ENCODE data around the gene HCAR2. TPM values are rescaled to one million over a fixed set of nuclear protein-coding genes. Genes with fewer than 3 reads are reported as not detected.
A peak's percentile ranks its signal among the peaks of the same experiment; 100 is the strongest.

HCAR2 gene
- total and polyA plus RNA-seq, 7 experiments from 2014 or later, result 0.22 to 11.9 (median 1.5) TPM; not detected in 4

DNA sequence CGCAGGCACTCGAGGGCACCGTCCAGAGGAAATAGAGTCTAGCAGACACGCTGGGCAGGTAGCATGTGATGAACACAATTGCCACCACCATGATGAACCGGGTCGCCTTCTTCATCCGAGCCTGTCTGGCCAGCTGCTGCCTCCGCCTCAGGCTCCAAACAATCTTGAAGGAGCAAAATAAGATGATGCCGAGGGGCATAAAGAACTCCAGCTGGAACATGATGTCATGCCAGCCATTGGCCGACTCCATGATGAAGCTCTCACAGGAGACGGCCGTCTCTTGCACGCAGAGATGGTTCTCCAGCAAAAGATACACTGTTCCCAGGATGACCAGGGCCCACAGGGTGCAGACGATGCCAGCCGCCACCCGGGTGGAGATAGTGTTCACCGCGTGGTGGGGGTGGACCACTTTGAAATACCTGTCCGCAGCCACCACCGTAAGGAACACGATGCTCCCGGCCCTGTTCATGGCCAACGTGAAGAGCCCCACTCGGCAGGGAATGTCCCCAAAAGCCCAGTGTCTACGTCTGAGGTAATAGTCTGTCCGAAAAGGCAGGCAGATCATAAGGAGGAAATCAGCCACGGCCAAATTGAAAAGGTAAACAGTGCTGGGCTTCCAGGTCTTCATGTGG, 26.5 kb upstream of the HCAR2 start:
- no peaks in the 10 kb centered on the region for H3K36me3 ChIP-seq (ENCODE audit: control insufficient read depth in 2 of 3, insufficient read depth in 3 of 3, low read length in 3 of 3)
- H3K4me3 ChIP-seq (ENCODE audit: low read length), result peak overlapping the region; percentile 31
- H3K4me1 ChIP-seq (ENCODE audit: control insufficient read depth in 2 of 2, insufficient read depth in 2 of 2, low read length in 2 of 2), result peaks cover 0 to 25% of the 10 kb centered on the region in 2 donors
- Mint-ChIP-seq H3K9me3 (peaks cover 0 to 5% (median 0%) of the 10 kb centered on the region in 11 donors), H3K4me1 (peaks cover 22 to 87% (median 55%) of the 10 kb centered on the region in 7 donors), H3K27ac (peak overlapping the region in 8 of 9 donors; percentile 18 to 91 (median 60)), H3K4me3 (peak overlapping the region in 9 of 10 donors; percentile 30 to 78 (median 63)), H3K27me3 (peaks cover 0 to 4% (median 0%) of the 10 kb centered on the region in 5 donors), H3K36me3 (peaks cover 0 to 4% (median 0%) of the 10 kb centered on the region in 5 donors)
- intact Hi-C loops (cut with micrococcal nuclease), result loop anchor here in 1 of 2 donors (1.0 to 5.0 kb wide), 2 partner anchors 23 to 82 kb away; partner anchors contain the start of gene DENR
- DNase-seq (no peak), ATAC-seq (no peak)
- no peaks in the 10 kb centered on the region for H3K9me3 ChIP-seq (ENCODE audit: control insufficient read depth in 2 of 3, low read length in 3 of 3)
- ChIA-PET POLR2A (interaction anchor here (1.0 kb wide), 1 partner anchor 503 kb away, joined by 3 read pairs; the partner anchor contains the start of genes MPHOSPH9 and MTRFR), CTCF (no interaction called here)
- H3K27me3 ChIP-seq (ENCODE audit: control insufficient read depth in 2 of 2, insufficient read depth in 2 of 2, low read length in 2 of 2), result no peaks in the 10 kb centered on the region
- H3K27ac ChIP-seq (ENCODE audit: low read depth, low read length), result no peak overlapping the region

DNA sequence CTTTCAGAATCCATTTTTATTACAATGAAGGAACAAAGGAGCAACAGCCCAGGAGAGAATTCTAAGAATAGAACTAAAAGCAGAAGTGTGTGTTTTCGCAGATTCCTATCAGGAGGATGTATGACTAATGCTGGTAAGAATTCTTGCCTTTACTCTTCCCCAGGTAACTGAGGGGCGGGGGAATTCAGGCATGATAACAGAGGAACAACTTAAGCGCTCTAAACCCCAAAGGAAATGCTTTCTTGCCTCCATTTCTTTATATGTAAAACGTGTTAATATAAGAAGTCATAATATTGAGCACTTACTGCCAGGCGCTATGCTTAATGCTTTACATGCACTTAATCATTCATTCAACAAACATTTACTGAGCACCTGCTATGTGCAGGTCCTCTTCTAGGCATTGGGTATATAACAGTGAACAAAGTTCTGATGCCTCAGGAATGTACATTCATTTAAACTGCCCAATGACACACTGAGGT, 23.0 kb upstream of the HCAR2 start:
- Histone ChIP-seq H3K4me1 (ENCODE audit: control insufficient read depth in 2 of 2, insufficient read depth in 2 of 2, low read length in 2 of 2) (peaks cover 0 to 14% of the 10 kb centered on the region in 2 donors), H3K4me3 (ENCODE audit: low read length) (no peak overlapping the region), H3K36me3 (ENCODE audit: control insufficient read depth in 2 of 3, insufficient read depth in 3 of 3, low read length in 3 of 3) (no peaks in the 10 kb centered on the region), H3K27ac (ENCODE audit: low read depth, low read length) (no peak overlapping the region), H3K9me3 (ENCODE audit: control insufficient read depth in 2 of 3, low read length in 3 of 3) (no peaks in the 10 kb centered on the region), H3K27me3 (ENCODE audit: control insufficient read depth in 2 of 2, insufficient read depth in 2 of 2, low read length in 2 of 2) (no peaks in the 10 kb centered on the region)
- POLR2A ChIA-PET, result interaction anchor here (0.5 kb wide), 1 partner anchor 13 kb away, joined by 3 read pairs; no protein-coding TSS in a partner anchor
- peaks cover 0 to 3% (median 0%) of the 10 kb centered on the region in 5 donors for H3K36me3 Mint-ChIP-seq
- H3K9me3 Mint-ChIP-seq, result no peaks in the 10 kb centered on the region
- H3K27me3 Mint-ChIP-seq, result no peaks in the 10 kb centered on the region
- H3K4me1 Mint-ChIP-seq, result peaks cover 0 to 70% (median 27%) of the 10 kb centered on the region in 7 donors
- H3K4me3 Mint-ChIP-seq, result peak overlapping the region in 1 of 10 donors; percentile 57
- intact Hi-C loops (cut with micrococcal nuclease), result no loop called here
- peak; percentile 69 for ATAC-seq
- CTCF ChIA-PET, result interaction anchor here (0.6 kb wide), 1 partner anchor 381 kb away, joined by 3 read pairs; no protein-coding TSS in a partner anchor
- H3K27ac Mint-ChIP-seq, result peak overlapping the region in 4 of 9 donors; percentile 17 to 62 (median 38)
- DNase-seq, result peak in 1 of 9 donors; percentile 47

GRCh38 chr12:122725452-122726079, 22.4 kb upstream of the HCAR2 start:
- DNase-seq (no peak), ATAC-seq (no peak)
- H3K9me3 Mint-ChIP-seq, result no peaks in the 10 kb centered on the region
- POLR2A ChIA-PET, result interaction anchor here (0.5 kb wide), 1 partner anchor 13 kb away, joined by 3 read pairs; no protein-coding TSS in a partner anchor
- Histone ChIP-seq H3K4me3 (ENCODE audit: low read length) (no peak overlapping the region), H3K36me3 (ENCODE audit: control insufficient read depth in 2 of 3, insufficient read depth in 3 of 3, low read length in 3 of 3) (no peaks in the 10 kb centered on the region), H3K9me3 (ENCODE audit: control insufficient read depth in 2 of 3, low read length in 3 of 3) (no peaks in the 10 kb centered on the region), H3K27ac (ENCODE audit: low read depth, low read length) (no peak overlapping the region), H3K27me3 (ENCODE audit: control insufficient read depth in 2 of 2, insufficient read depth in 2 of 2, low read length in 2 of 2) (no peaks in the 10 kb centered on the region), H3K4me1 (ENCODE audit: control insufficient read depth in 2 of 2, insufficient read depth in 2 of 2, low read length in 2 of 2) (peaks cover 0 to 9% of the 10 kb centered on the region in 2 donors)
- peak overlapping the region in 1 of 10 donors; percentile 57 for H3K4me3 Mint-ChIP-seq
- H3K27me3 Mint-ChIP-seq, result no peaks in the 10 kb centered on the region
- intact Hi-C loops (cut with micrococcal nuclease), result no loop called here
- peaks cover 0 to 69% (median 23%) of the 10 kb centered on the region in 7 donors for H3K4me1 Mint-ChIP-seq
- peak overlapping the region in 5 of 9 donors; percentile 17 to 62 (median 28) for H3K27ac Mint-ChIP-seq
- peaks cover 0 to 4% (median 0%) of the 10 kb centered on the region in 5 donors for H3K36me3 Mint-ChIP-seq
- CTCF ChIA-PET, result interaction anchor here (0.6 kb wide), 1 partner anchor 381 kb away, joined by 3 read pairs; no protein-coding TSS in a partner anchor

DNA sequence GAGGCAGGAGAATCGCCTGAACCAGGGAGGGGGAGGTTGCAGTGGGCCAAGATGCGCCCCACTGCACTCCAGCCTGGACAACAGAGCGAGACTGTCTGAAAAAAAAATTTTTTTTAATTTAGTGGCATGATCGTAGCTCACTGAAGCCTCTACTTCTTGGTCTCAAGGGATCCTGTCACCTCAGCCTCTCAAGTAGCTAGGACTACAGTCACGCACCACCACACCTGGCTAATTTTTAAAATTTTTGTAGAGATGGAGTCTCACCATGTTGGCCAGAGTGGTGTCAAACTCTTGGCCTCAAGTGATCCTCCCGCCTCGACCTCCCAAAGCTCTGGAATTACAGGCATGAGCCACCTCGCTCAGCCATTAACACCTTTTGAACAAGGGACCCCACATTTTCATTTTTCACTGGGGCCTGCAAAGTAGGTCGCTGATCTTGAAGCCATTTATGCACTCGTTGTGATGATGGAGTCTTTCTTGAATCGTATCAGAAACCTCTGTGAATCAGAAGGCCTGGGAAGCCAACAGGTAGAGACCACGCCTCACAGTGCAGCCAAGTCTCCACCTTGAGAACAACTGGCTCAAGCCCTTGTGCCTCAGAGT, 21.6 kb upstream of the HCAR2 start:
- H3K27me3 ChIP-seq (ENCODE audit: control insufficient read depth in 2 of 2, insufficient read depth in 2 of 2, low read length in 2 of 2), result no peaks in the 10 kb centered on the region
- no peak for ATAC-seq
- H3K27ac Mint-ChIP-seq, result peak overlapping the region in 2 of 9 donors; percentile 3 to 28
- POLR2A ChIA-PET, result no interaction called here
- H3K9me3 ChIP-seq (ENCODE audit: control insufficient read depth in 2 of 3, low read length in 3 of 3), result no peaks in the 10 kb centered on the region
- no peak overlapping the region for H3K27ac ChIP-seq (ENCODE audit: low read depth, low read length)
- no peak overlapping the region for H3K4me3 Mint-ChIP-seq
- intact Hi-C loops (cut with micrococcal nuclease), result no loop called here
- H3K4me3 ChIP-seq (ENCODE audit: low read length), result no peak overlapping the region
- DNase-seq, result no peak
- H3K9me3 Mint-ChIP-seq, result no peaks in the 10 kb centered on the region
- peaks cover 0 to 1% of the 10 kb centered on the region in 2 donors for H3K4me1 ChIP-seq (ENCODE audit: control insufficient read depth in 2 of 2, insufficient read depth in 2 of 2, low read length in 2 of 2)
- peaks cover 0 to 7% (median 0%) of the 10 kb centered on the region in 5 donors for H3K36me3 Mint-ChIP-seq
- CTCF ChIA-PET, result no interaction called here
- no peaks in the 10 kb centered on the region for H3K36me3 ChIP-seq (ENCODE audit: control insufficient read depth in 2 of 3, insufficient read depth in 3 of 3, low read length in 3 of 3)
- no peaks in the 10 kb centered on the region for H3K27me3 Mint-ChIP-seq
- peaks cover 0 to 65% (median 15%) of the 10 kb centered on the region in 7 donors for H3K4me1 Mint-ChIP-seq

GRCh38 chr12:122722387-122722786, 19.2 kb upstream of the HCAR2 start:
- ATAC-seq (peak; percentile 37), DNase-seq (no peak)
- intact Hi-C loops (cut with micrococcal nuclease), result no loop called here
- Histone ChIP-seq H3K4me3 (ENCODE audit: low read length) (no peak overlapping the region), H3K36me3 (ENCODE audit: control insufficient read depth in 2 of 3, insufficient read depth in 3 of 3, low read length in 3 of 3) (no peaks in the 10 kb centered on the region), H3K9me3 (ENCODE audit: control insufficient read depth in 2 of 3, low read length in 3 of 3) (no peaks in the 10 kb centered on the region), H3K27ac (ENCODE audit: low read depth, low read length) (no peak overlapping the region), H3K4me1 (ENCODE audit: control insufficient read depth in 2 of 2, insufficient read depth in 2 of 2, low read length in 2 of 2) (no peaks in the 10 kb centered on the region), H3K27me3 (ENCODE audit: control insufficient read depth in 2 of 2, insufficient read depth in 2 of 2, low read length in 2 of 2) (no peaks in the 10 kb centered on the region)
- peaks cover 0 to 7% (median 0%) of the 10 kb centered on the region in 5 donors for H3K36me3 Mint-ChIP-seq
- no peaks in the 10 kb centered on the region for H3K9me3 Mint-ChIP-seq
- ChIA-PET POLR2A (interaction anchor here (0.7 kb wide), 1 partner anchor 10 kb away, joined by 4 read pairs; no protein-coding TSS in a partner anchor), CTCF (no interaction called here)
- H3K4me3 Mint-ChIP-seq, result no peak overlapping the region
- H3K4me1 Mint-ChIP-seq, result peaks cover 0 to 44% (median 8%) of the 10 kb centered on the region in 7 donors
- H3K27me3 Mint-ChIP-seq, result no peaks in the 10 kb centered on the region
- H3K27ac Mint-ChIP-seq, result peak overlapping the region in 1 of 9 donors; percentile 60

DNA sequence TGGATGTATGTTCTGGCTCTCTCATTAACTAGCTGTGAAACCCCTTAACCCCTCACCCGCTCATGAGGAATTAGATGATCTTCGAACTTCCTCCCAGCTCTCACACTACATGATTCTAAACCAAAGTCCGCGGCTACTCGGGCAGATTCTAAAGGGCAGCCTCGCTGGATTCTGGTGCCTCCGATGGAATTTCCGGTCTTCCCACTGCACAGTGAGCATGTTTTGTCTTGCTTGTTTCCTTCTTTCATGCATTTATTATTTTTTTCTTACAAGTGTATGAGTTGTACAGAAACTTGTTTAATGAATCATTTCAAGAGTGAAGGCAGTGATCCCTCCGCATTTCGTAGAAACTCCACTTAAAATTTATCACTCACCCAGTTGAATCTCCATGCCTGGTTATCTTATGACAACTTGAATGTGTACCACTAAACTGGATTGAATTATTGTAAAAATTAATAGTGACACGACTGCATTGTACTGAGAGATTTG, 17.9 kb upstream of the HCAR2 start:
- peaks cover 0 to 35% (median 5%) of the 10 kb centered on the region in 7 donors for H3K4me1 Mint-ChIP-seq
- intact Hi-C loops (cut with micrococcal nuclease), result no loop called here
- no peaks in the 10 kb centered on the region for H3K27me3 ChIP-seq (ENCODE audit: control insufficient read depth in 2 of 2, insufficient read depth in 2 of 2, low read length in 2 of 2)
- ATAC-seq (no peak), DNase-seq (no peak)
- H3K4me3 ChIP-seq (ENCODE audit: low read length), result no peak overlapping the region
- peaks cover 0 to 7% (median 0%) of the 10 kb centered on the region in 5 donors for H3K36me3 Mint-ChIP-seq
- no peaks in the 10 kb centered on the region for H3K36me3 ChIP-seq (ENCODE audit: control insufficient read depth in 2 of 3, insufficient read depth in 3 of 3, low read length in 3 of 3)
- no peaks in the 10 kb centered on the region for H3K4me1 ChIP-seq (ENCODE audit: control insufficient read depth in 2 of 2, insufficient read depth in 2 of 2, low read length in 2 of 2)
- CTCF ChIA-PET, result no interaction called here
- no peak overlapping the region for H3K27ac ChIP-seq (ENCODE audit: low read depth, low read length)
- POLR2A ChIA-PET, result no interaction called here
- peak overlapping the region in 1 of 10 donors; percentile 39 for H3K4me3 Mint-ChIP-seq
- no peaks in the 10 kb centered on the region for H3K9me3 Mint-ChIP-seq
- no peaks in the 10 kb centered on the region for H3K9me3 ChIP-seq (ENCODE audit: control insufficient read depth in 2 of 3, low read length in 3 of 3)
- H3K27ac Mint-ChIP-seq, result peak overlapping the region in 1 of 9 donors; percentile 58
- H3K27me3 Mint-ChIP-seq, result no peaks in the 10 kb centered on the region
